GM18873 (cell line): ENCODE results near the gene OFD1.

Experiments
- ATAC-seq: cut with Tn5 transposase; IDR thresholded peaks from one replicate; pipeline ENCODE4 v1.9.1; 2021; ENCODE audit warnings: mild to moderate bottlenecking, moderate library complexity, moderate number of reproducible peaks; ENCODE audit not compliant: unreplicated experiment, low FRiP score

OFD1 gene

GRCh38 chrX:13750812-13751211, 16.3 kb downstream of the OFD1 start:
- ATAC-seq, result no peak

GRCh38 chrX:13752141-13752540, 17.6 kb downstream of the OFD1 start:
- no peak for ATAC-seq

DNA sequence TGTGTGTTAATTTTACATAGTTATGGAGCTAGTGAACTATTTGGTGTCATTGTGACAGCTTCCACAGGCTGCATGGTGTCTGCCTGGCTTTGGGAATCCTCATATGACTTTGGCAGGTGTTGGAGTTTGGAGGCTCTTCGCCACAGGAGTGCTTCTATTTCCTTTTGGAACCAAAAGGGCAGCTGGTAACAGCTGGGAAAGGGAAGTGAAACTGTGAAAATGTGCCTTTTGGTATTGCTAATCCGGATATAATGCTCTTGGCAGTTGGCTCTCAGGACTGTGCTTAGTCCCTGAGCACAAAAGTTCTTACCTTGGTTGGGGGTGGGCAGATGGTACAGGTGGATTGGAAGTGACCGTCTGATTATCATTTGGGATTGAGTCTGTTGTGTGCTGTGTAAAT, 18.1 kb downstream of the OFD1 start:
- ATAC-seq, result peak; percentile 68

GRCh38 chrX:13754765-13755164, 20.2 kb downstream of the OFD1 start:
- no peak for ATAC-seq

DNA sequence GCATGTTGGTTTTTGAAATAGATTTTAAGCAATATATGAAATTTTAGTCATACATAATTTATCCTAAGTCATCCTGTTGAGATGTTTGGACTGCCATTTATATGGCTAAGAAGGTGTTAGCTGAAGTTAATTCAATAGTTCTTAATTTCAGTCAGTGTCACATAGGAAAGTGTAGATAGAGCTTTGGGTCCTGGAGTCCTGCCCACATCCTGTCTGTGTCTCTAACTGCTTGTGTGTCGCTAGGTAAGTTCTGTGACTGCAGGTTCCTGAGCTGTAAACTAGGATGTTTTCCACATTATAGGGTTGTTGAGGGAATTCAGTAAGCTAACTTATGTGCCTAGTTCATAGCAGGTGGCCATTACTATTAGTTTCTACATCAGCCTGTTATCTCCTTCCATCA, 20.7 kb downstream of the OFD1 start:
- ATAC-seq, result no peak

DNA sequence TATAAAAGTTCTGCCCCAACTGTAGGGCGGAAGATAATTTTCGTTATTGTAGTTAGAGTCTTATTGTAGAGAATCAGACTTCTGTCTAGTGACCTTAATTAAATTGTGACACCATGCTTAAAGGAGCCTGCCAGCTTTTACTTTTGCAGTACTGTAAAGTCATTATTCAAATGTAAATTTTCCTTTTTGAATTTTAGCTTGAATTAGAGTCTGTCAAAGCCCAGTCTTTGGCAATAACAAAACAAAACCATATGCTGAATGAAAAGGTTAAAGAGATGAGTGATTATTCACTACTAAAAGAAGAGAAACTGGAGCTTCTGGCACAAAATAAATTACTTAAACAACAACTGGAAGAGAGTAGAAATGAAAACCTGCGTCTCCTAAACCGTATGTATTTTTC, 21.8 kb downstream of the OFD1 start:
- ATAC-seq, result no peak

- peak; percentile 66 for ATAC-seq
Measured at GRCh38 chrX:13759152-13759718, 24.7 kb downstream of the OFD1 start.

DNA sequence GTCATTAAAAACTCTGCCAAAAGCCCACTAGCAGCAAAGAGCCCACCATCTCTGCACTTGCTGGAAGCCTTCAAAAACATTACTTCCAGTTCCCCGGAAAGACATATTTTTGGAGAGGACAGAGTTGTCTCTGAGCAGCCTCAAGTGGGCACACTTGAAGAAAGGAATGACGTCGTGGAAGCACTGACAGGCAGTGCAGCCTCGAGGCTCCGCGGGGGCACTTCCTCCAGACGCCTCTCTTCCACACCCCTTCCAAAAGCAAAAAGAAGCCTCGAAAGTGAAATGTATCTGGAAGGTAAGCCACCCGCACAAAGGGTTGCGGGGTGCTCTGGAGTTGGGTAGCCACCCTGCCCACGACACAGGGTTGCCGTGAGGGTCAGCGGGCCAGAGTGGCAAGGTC, 25.9 kb downstream of the OFD1 start:
- no peak for ATAC-seq

GRCh38 chrX:13761606-13762414, 27.3 kb downstream of the OFD1 start:
- peak; percentile 64 for ATAC-seq

DNA sequence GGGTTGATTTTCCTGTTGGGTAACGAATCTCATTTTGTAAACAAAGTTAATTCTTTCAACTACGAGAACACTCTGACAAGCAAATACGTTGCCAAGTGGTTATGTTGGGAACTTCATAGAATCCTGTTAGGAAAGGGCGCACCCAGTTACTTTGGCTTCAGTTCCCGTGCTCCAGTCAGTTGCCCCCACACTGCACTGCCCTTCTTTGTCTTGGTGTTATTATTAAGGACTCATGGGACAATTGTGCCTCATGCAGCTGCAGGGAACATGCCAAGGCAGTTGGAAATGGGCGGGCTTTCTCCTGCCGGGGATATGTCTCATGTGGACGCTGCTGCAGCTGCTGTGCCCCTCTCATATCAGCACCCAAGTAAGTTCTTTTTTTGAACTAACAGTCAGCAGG, 28.9 kb downstream of the OFD1 start:
- ATAC-seq, result no peak

DNA sequence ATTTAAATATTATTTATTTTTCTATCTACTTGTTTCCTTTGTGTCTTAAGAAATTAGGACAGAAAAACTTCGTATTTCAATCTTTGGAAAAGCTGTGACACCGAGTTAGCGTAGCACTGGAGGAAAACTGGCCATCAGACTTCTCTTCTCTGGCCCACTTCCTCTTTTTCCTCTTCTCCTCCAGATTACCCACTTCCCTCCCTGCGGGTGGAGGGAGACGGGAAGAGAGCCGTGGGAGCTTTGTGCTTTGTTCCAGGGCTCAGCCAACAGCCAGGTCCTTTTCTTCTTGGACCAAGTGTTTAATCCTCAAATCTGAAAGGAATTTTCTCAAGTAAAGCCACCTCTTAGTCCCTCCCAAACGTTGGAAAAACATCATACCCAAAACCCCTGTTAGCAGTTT, 29.7 kb downstream of the OFD1 start:
- no peak for ATAC-seq

DNA sequence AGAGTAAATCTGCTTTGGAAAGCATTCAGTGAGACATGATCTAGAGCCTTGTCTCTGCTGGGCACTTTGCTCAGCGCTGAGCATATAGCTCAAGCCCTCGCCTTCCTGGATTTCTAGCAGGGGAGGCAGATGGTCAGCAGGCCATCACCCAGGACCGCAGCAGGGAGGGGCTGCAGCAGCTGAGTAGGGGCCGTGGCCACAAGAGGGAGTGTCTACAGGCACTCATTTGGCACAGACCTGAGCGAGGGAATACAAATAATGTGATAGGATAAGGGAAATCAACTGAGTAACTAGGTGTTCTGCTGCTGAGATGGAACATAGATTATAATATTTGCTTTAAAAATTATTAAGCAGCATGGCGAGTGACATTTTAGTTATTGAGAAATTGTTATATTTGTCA, 30.2 kb downstream of the OFD1 start:
- ATAC-seq, result no peak

DNA sequence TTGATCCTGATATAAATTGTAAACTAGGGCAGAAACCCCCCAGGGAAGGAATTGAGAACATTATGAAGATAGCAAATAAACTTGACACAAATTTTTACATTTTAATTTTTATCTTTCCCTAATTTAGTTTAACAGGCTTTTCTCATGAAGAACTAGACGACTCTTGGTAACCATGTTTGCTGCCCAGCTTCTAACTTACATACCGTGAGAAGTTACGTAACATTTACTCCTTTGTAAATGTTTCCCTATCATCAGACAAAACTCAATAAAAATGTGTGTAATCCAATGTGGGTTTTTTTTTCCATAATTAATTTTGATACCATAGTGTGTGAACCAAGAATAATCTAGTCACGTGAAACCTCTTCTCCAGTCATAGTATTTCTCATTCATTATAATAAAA, 34.4 kb downstream of the OFD1 start:
- ATAC-seq, result no peak

- ATAC-seq, result no peak
Measured at GRCh38 chrX:13770013-13770535, 35.5 kb downstream of the OFD1 start.

DNA sequence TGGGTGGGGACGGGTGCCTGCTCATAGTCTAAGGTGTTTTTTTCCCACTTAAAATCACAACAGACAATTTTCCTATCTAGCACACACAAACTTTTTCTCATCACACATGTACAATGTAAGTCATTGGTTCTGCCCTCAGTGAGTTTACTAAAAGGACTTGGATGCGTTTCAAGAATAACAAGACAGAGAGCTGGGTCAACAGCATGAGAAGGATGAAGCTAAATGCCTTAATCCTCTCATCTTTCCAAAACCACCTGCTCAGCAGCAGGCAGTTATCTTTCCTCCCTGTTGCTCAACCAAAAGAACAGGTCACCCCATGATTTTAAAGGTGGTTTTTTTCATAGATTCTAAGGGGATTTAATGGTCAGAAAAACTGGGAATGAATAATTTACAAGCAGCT, 40.1 kb downstream of the OFD1 start:
- ATAC-seq, result no peak

- no peak for ATAC-seq
Measured at GRCh38 chrX:13775837-13776236, 41.3 kb downstream of the OFD1 start.

DNA sequence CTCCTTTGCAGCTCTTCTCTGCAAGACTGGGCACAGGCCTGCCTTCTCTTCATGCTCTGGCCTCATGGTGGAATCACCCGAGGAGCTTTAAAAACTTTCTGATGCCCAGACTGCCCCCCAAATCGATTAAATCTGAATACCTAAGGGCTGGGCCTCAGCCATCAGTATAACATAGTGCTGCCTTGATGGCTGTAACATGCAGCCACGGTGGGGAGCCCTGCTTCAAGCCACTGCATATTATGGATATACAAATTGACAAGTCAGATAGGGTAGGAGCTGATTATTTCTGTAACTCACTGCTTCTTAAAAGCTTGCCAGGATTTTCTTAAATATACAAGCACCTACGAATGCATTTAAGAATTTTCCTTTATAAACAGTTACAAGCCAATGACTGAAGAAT, 41.8 kb downstream of the OFD1 start:
- ATAC-seq, result no peak

GRCh38 chrX:13778916-13779315, 44.4 kb downstream of the OFD1 start:
- ATAC-seq, result no peak

DNA sequence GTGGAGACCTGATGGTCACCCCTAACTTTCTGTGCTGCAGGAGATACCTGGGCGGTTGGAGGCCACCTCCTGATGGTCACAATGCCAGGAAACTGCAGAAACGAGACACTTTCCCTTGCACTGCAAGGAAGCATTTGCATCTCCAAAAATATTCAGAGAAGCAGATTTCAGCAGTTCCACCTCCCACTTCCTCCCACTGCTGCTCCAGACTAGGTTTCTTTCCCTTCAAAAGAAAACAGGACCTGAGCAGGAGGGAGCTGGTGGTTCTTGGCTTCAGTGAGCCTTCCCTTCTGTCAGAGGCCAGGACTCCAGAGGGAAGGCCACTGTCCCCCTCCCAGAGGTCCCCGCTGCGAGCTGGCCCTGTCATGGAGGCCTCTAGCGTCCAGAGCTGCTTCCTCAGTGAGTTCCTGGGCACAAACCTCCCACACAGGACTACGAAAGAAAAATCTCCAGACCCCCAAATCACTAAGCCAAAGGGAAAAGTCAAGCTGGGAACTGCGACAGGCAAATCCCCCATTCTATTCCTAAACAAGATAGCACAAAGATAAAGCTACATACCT, 46.4 kb downstream of the OFD1 start:
- no peak for ATAC-seq

DNA sequence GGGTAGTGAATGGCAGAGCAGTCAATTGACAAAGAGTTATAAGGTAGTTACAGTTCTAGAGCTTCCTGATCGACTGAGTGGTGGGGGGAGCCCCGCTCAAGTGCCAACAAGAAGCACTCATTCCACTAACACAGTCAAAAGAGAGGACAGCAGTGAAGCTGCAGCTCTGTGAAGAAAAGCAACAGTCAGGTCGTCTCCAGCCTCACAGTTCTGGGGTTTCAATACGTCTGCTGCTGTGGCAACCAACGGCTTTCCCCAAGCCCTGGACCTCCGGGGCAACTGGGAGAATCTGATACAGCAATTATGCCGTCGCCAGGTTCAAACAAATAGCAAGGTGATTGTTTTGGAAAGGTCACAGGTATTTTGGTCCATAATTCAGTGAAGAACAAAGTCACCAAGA, 51.5 kb downstream of the OFD1 start:
- ATAC-seq, result no peak

GRCh38 chrX:13790206-13791131, 55.9 kb downstream of the OFD1 start:
- ATAC-seq, result no peak
